Right cardiac atrium (tissue), 5 donors: ENCODE measurements around the gene FAM83F. TPM values are rescaled to one million over a fixed set of nuclear protein-coding genes. Genes with fewer than 3 reads are reported as not detected.
"Not testable (repeated sequence)": the region's sequence is repeated elsewhere in the genome, so short reads cannot be mapped to it uniquely, and the experiment has no call there.

Source experiments
- ATAC-seq, 2 donors: fragments of 200-7000 bp; cut with Tn5 transposase; one replicate each; pipeline versions ENCODE4 v1.8.0 to v1.9.1; 2020; ENCODE audit warnings: moderate library complexity in 2 of 2, mild to moderate bottlenecking in 1 of 2
- DNase-seq, 3 donors: peaks; one replicate each; pipeline ENCODE4 v3.0.0-alpha.2; 2020
- H3K27ac ChIP-seq: one replicate; pipeline ENCODE4 v1.5.1; 2013; ENCODE audit warnings: mild to moderate bottlenecking, low read length, control low read depth, moderate library complexity
- H3K27me3 ChIP-seq: one replicate; pipeline ENCODE4 v1.6.1; 2013; ENCODE audit not compliant: control insufficient read depth, insufficient read depth
- H3K4me1 ChIP-seq: one replicate; pipeline ENCODE4 v1.6.1; 2013; ENCODE audit warnings: low read length; ENCODE audit not compliant: control insufficient read depth, insufficient read depth
- H3K4me3 ChIP-seq: one replicate; pipeline ENCODE4 v1.5.1; 2013; ENCODE audit warnings: low read length, control low read depth
- H3K9me3 ChIP-seq: one replicate; pipeline ENCODE4 v1.6.1; 2013; ENCODE audit warnings: low read length; ENCODE audit not compliant: control insufficient read depth
- WGBS: extraction: QIAGEN DNeasy Blood & Tissue Kit; methylation state at CpG from one replicate; pipeline ENCODE4 v1.1.7; 2013; 5-methylcytosine and 5-hydroxymethylcytosine counted together
- intact Hi-C, 4 donors: fragments of 100-400 bp; cut with DNase I; formaldehyde crosslinking; loops; one replicate each; pipeline versions ENCODE4 v1.11.0 to v1.14.0; 2022 to 2023
- long read RNA-seq, 4 donors: library from polyadenylated mRNA; unstranded; transcript quantifications; one replicate each; pipeline ENCODE4 v2.0.0, GENCODE V29; 2020 to 2021
- polyA plus RNA-seq: library from polyadenylated mRNA; stranded (reverse); fragments of 200-250 nt; gene quantifications from one replicate; pipeline ENCODE4 v1.2.3, GENCODE V29; 2013
- total RNA-seq, 4 donors: library from RNA; stranded (reverse); fragmentation: NEBNext Ultra II Directional; extraction: Animal tissue kit (Norgen Biotek cat#: 25700); gene quantifications; one replicate each; pipeline ENCODE4 v1.2.1, GENCODE V29; 2021
- donor health status: healthy with polysubstance abuse.
- donor health status: DM: no; HTN: yes; CAD: no.
- donor health status: DM: no; HTN: no; CAD: no.
- donor health status: DM: no; HTN: yes; CAD: no; lungs with severe emphysema.
- donor health status: DM: yes; HTN: yes; CAD: no.

Gene FAM83F
- total RNA-seq (1 to 10 TPM; 4.3 to 8.5 (median 6.4) TPM), polyA plus RNA-seq (3.6 TPM)
- long read RNA-seq, donor 1, full-length matches to known transcripts: 20 of 24 reads
- long read RNA-seq, donor 1, partial matches to known transcripts: 1 of 24 reads
- long read RNA-seq, donor 1, other reads (novel, unspliced or antisense): 3 of 24 reads
- long read RNA-seq, donor 2, full-length matches to known transcripts: 19 of 21 reads
- long read RNA-seq, donor 2, partial matches to known transcripts: 0 of 21 reads
- long read RNA-seq, donor 2, other reads (novel, unspliced or antisense): 2 of 21 reads
- long read RNA-seq, donor 3, full-length matches to known transcripts: 2 of 4 reads
- long read RNA-seq, donor 3, partial matches to known transcripts: 0 of 4 reads
- long read RNA-seq, donor 3, other reads (novel, unspliced or antisense): 2 of 4 reads
- long read RNA-seq, donor 4, full-length matches to known transcripts: 22 of 25 reads
- long read RNA-seq, donor 4, partial matches to known transcripts: 0 of 25 reads
- long read RNA-seq, donor 4, other reads (novel, unspliced or antisense): 3 of 25 reads

DNA sequence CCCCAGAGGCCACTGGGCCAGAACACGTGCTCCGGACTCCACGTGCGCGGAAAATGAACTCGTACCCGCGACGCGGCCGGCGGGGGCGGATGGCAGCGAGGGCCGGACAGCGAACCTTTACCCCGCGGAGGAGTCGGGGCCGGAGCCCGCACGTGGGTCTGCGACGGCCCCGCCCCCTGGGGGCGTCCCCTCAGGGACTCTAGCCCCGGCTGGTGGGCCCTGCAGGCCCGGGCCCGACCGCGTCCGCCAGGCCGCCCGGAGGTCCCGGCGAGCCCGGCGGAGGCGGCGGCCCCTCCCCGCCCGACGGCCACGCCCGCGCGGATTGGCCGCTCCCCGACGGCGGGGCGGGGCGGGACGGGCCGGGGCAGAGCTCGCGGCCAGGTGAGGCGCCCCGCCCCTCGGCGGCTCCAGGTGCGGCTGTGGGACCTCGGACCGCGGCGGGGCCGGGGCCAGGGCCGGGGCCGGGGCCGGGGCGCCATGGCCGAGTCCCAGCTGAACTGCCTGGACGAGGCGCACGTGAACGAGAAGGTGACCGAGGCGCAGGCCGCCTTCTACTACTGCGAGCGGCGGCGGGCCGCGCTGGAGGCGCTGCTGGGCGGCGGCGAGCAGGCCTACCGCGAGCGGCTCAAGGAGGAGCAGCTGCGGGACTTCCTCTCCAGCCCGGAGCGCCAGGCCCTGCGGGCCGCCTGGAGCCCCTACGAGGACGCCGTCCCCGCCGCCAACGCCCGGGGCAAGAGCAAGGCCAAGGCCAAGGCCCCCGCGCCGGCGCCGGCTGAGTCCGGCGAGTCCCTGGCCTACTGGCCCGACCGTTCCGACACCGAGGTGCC is at the start of gene FAM83F:
Gene FAM83F, plus strand, starts transcription at position 389 of the 827 bp plus-strand sequence. Its CDS starts 89 bp downstream, at position 478.
- DNase-seq: peak in 2 of 3 donors; percentile 59 to 70
- Histone ChIP-seq H3K9me3 (no peaks in the 10 kb centered on the region), H3K4me1 (peaks cover 5% of the 10 kb centered on the region), H3K27ac (peak within 1 kb of the TSS; percentile 13), H3K4me3 (peak within 1 kb of the TSS; percentile 17), H3K27me3 (no peaks in the 10 kb centered on the region)
- ATAC-seq: peak; percentile 14 to 36
- intact Hi-C loops: no loop called here
- 9% methylated on average over 115 of the region's 115 CpGs for WGBS

DNA sequence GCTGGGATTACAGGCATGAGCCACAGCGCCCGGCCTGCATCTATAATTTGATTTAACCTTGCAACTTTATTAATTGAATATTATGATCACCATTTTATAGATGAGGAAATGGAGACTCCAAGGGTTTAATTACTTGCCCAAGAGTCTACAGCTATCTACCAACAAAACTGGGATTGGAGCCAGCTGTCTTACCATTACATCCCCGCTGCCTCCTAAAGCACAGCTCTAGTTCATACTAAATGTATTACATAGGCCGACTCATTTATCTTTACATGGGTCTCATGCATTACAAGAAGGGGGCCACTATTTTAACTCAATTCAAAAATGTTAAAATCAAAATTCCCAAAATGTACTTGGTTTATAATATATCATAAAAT is 48.6 kb upstream of the FAM83F start:
- H3K27me3 ChIP-seq: no peaks in the 10 kb centered on the region
- intact Hi-C loops: no loop called here
- DNase-seq (no peak), ATAC-seq (no peak)
- WGBS: 84% methylated on average over 4 of the region's 4 CpGs
- H3K9me3 ChIP-seq: no peaks in the 10 kb centered on the region
- no peak overlapping the region for H3K27ac ChIP-seq
- H3K4me3 ChIP-seq: no peak overlapping the region
- peaks cover 2% of the 10 kb centered on the region for H3K4me1 ChIP-seq

DNA sequence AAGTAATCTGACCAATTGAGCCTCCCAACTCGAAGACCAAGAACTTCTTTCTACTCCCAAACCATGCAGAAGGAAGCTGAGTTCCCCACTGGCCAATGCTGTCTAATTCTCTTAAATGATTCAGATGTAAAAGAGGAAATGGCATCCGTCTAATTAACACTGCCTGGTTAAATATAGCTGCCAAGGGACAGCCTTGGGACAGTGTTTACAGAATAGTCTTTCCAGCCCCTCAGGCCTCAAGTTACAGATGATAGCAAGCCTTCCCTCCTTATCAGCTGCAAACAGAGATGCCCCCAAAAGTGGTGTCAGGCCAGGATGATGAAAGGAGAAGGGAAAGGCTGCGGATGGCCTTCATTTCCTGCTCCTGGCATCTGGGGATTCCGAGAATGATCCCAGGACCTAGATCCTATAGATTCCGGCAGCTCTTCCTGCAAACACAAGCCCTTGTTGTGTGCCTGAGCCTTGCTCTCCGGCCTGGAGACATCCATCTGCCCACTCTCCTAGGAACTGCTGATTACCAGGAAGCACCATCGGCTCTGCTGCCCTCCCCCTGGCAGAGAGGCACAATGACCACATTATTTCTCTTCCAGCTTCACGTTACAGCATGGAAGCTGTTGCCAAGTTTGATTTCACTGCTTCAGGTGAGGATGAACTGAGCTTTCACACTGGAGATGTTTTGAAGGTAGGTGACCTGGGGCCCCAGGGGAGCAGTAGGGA is 48.1 kb upstream of the FAM83F start:
- Histone ChIP-seq H3K9me3 (no peaks in the 10 kb centered on the region), H3K27ac (no peak overlapping the region), H3K4me3 (no peak overlapping the region), H3K27me3 (no peaks in the 10 kb centered on the region), H3K4me1 (peaks cover 2% of the 10 kb centered on the region)
- ATAC-seq (peak in 1 of 2 donors; percentile 32), DNase-seq (no peak)
- WGBS: 29% methylated on average over 8 of the region's 8 CpGs
- intact Hi-C loops: no loop called here

DNA sequence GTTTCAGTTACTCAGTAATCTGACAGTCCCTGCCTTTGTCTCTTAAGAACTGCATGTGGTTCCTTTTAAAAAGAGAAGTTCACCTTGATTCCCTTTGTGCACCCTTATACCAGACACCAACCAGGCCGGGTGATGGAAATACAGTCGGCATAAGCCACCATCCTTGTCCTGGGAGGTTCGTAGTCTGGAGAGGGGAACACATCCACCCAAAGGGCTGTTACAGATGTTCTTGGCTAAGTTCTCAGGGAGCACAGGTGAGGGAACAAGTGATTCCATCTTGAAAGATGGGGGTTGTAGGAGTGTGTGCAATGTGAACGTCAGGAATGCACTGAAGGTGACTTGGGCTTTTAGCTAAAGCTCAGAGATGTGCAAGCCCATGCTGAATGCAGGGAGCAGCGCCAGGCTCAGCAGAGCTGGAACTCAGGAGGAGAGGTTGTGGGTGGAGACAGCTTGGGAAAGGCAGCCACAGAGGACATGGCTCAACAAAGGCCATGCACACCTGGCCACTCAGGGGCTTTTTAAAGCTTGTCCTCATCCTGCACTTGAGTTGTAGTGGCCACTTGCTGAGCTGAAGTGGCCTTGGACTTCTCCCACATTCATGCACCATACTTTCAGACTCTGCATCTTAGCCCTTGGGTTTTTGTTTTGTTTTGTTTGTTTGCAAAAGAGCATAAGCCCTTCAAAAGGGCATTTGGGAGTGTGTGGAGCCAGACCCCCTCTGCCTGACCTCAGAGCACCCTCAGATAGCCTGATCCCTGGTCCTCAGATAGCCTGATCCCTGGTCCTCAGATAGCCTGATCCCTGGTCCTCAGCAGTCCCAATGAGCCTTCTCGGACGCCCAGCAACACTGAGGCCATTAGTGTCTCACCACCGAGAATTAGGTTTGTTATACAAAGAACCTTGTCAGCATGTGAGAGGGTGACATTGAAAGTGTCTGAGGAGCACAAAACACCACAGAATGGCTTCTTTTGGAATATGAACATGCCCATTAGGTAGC is 47.2 kb upstream of the FAM83F start:
- intact Hi-C loops: no loop called here
- Histone ChIP-seq H3K4me3 (no peak overlapping the region), H3K9me3 (no peaks in the 10 kb centered on the region), H3K4me1 (peaks cover 2% of the 10 kb centered on the region), H3K27ac (no peak overlapping the region), H3K27me3 (no peaks in the 10 kb centered on the region)
- DNase-seq (no peak), ATAC-seq (no peak)
- 91% methylated on average over 8 of the region's 8 CpGs for WGBS

DNA sequence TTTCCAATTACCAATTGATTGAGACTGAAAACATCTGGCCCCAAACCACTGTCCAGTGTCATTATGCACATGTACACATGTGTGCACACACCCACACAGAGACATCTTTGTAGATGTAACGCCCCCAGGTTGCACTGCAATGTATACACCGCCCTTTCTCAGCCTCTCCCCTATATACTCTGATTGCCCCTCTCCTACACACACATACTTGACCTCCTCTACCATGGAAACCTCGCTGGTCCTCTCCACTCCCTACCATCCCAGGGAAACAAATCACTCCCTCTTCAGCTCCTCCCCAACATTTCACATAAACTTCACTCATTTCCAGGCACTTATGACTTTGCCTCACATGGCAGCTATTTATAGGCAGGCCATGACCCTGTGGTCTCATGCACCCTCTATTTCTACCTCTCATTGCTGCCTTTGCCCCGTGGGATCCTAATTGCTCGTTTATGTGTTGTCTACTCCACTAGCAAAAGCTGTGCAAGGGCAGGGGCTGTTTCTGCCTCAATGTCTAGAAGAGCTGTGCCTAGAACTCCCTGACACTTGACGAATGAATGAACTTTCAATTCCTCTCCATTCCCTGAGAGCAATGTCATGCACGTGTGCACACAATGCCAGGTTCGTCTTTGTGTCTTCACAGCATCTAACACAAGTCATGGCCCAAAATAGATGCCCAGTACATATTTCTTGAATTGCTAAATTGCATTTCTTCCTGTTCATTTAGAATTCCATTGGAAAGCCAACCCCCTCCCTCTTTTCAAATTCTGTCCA is 44.6 kb upstream of the FAM83F start:
- Histone ChIP-seq H3K27ac (no peak overlapping the region), H3K4me3 (no peak overlapping the region), H3K4me1 (no peaks in the 10 kb centered on the region), H3K9me3 (no peaks in the 10 kb centered on the region), H3K27me3 (no peaks in the 10 kb centered on the region)
- no peak for DNase-seq
- no peak for ATAC-seq
- WGBS: 80% methylated on average over 8 of the region's 8 CpGs
- intact Hi-C loops: no loop called here

DNA sequence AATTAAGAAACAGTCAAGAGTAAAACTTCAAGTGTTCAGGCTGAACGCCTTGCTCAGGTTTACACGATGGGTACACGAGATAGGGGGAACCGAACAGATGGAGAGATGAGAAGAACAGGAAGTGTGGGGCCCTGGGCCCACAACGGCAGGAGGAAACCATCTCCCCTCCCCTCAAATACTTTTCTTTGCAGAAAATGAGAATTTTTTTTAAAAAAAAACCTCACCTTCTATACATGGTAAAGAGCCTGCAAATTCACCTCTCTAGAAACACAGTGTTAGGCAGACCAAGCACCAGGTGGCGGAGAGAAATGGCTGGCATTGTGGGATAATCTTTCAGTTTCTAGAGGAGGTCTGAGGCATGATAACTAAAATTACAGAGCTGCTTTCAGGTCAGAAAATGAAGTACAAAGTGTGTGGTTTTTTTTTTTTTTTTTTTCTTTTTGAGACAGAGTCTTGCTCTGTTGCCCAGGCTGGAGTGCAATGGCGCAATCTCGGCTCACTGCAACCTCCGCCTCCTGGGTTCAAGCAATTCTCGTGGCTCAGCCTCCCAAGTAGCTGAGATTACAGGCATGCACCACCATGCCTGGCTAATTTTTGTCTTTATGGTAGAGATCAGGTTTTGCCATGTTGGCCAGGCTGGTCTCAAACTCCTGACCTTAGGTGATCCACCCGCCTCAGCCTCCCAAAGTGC is 43.0 kb upstream of the FAM83F start:
- H3K9me3 ChIP-seq, DNase-seq, H3K27ac ChIP-seq, intact Hi-C loops, H3K4me1 ChIP-seq, H3K27me3 ChIP-seq, H3K4me3 ChIP-seq, ATAC-seq: not testable (repeated sequence)
- 78% methylated on average over 11 of the region's 11 CpGs for WGBS

DNA sequence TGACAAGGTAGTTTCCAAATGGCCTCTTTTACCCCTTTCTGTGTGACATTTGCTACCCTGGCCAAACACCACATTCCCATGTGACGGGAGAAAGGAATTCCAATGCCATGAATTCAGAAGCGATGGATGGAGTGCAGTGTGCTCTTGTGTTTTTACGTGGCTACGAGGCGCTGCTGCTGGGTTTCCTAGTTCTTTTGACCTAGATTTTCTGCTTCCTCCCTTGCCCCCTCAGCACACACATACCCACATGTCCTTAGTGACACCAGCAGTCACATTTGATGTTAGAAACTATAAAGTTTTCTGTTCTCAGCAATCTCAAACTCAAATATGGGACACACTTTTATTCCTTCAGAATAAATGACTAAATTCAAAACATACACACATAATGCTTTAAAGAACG is 42.4 kb upstream of the FAM83F start:
- DNase-seq (no peak), ATAC-seq (no peak)
- no peaks in the 10 kb centered on the region for H3K27me3 ChIP-seq
- 75% methylated on average over 6 of the region's 6 CpGs for WGBS
- H3K9me3 ChIP-seq: no peaks in the 10 kb centered on the region
- no peak overlapping the region for H3K4me3 ChIP-seq
- no peak overlapping the region for H3K27ac ChIP-seq
- intact Hi-C loops: no loop called here
- no peaks in the 10 kb centered on the region for H3K4me1 ChIP-seq

DNA sequence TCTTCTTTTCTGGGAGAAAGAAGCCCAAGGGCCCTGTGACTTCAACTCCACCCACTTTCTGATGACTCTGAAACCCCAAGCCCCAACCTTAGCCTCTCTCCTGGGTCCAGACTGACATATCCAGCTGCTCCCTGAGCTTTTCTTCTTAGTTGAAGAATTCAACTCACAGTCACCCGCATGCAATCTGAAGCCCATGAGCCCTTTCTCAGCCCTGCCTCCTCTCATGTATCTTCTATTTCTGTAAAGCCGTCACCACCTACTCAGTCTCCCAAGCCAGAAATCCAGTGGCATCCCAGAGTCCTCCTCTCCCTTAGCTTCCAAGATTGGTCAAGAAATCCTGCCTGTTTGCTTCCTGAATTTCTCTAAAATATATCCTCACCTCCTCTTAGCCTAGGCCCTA is 41.7 kb upstream of the FAM83F start:
- Histone ChIP-seq H3K27me3 (no peaks in the 10 kb centered on the region), H3K4me3 (no peak overlapping the region), H3K9me3 (no peaks in the 10 kb centered on the region), H3K27ac (no peak overlapping the region), H3K4me1 (no peaks in the 10 kb centered on the region)
- intact Hi-C loops: no loop called here
- ATAC-seq (no peak), DNase-seq (no peak)
- WGBS: 72% methylated on average over 2 of the region's 2 CpGs

DNA sequence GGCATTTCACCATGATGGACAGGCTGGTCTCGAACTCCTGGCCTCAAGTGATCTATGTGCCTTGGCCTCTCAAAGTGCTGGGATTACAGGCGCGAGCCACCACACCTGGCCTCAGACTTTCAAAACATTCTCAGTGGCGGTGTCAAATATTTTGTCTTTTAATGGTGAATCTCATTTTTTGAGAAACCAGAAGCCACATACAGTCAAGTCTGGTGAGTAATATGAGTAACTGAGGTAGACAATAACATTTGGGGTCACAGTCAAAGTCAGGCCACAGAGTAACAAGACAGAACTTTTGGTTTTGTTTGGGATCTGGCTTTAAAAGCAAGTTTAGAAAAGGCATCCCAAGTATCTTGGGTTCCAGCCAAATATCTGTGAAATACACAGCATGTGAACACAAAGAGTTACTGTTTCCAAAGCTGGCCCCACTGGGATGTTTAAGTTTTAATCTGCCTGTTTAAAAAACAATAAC is 40.1 kb upstream of the FAM83F start:
- H3K4me3 ChIP-seq: no peak overlapping the region
- no peak for ATAC-seq
- H3K4me1 ChIP-seq: peaks cover under 1% of the 10 kb centered on the region
- no peak for DNase-seq
- intact Hi-C loops: no loop called here
- H3K27ac ChIP-seq: no peak overlapping the region
- no peaks in the 10 kb centered on the region for H3K27me3 ChIP-seq
- H3K9me3 ChIP-seq: no peaks in the 10 kb centered on the region
- WGBS: 92% methylated on average over 4 of the region's 4 CpGs
